Gastrocnemius medialis (tissue), 4 donors: Measurements from ENCODE around the gene STARD3NL.

ENCODE experiments used
- CTCF ChIP-seq, 5 experiments: fragments of 450-650 bp in 3 of 5; fragments of 200-600 bp in 2 of 5; sonication (generic) in 2 of 5; IDR thresholded peaks in 4 of 5; conservative IDR thresholded peaks in 1 of 5; 1 replicate in 4 of 5; 2 replicates in 1 of 5; pipeline ENCODE4 v1.5.1; 2016 to 2019; ENCODE audit warnings: antibody characterized with exemption in 5 of 5, mild to moderate bottlenecking in 3 of 5, moderate library complexity in 3 of 5
- POLR2A ChIP-seq, 2 donors: fragments of 450-650 bp; IDR thresholded peaks; one replicate each; pipeline ENCODE4 v1.6.1; 2017; ENCODE audit warnings: antibody characterized with exemption in 2 of 2, mild to moderate bottlenecking in 2 of 2, moderate library complexity in 2 of 2

GRCh38 chr7:38229386-38229785 is 51.3 kb downstream of the STARD3NL start:
- TF ChIP-seq POLR2A (IDR thresholded peaks at IDR 0.05) (no peak), CTCF (IDR thresholded peaks at IDR 0.05 in 4 of 5, conservative IDR thresholded peaks at IDR 0.05 in 1 of 5) (no peak)
